H1 (cell line): Measurements from ENCODE around the gene RAB29. TPM values are rescaled to one million over a fixed set of nuclear protein-coding genes. Genes with fewer than 3 reads are reported as not detected.

Experiments
- CTCF ChIA-PET: fragments of 300-600 bp; sonication (Branson Sonifier 250); formaldehyde crosslinking; loops from one replicate; lab custom pipeline; 2021; ENCODE audit not compliant: partially characterized antibody; lab: Charles Lee
- POLR2A ChIA-PET: fragments of 300-600 bp; sonication (Branson Sonifier 250); formaldehyde crosslinking; loops from one replicate; lab custom pipeline; 2021; ENCODE audit warnings: inconsistent platforms; ENCODE audit not compliant: partially characterized antibody; lab: Charles Lee
- DNase-seq, 2 experiments: peaks; one replicate each; pipeline versions ENCODE4 v3.0.0 to v3.0.0-alpha.2; 2010 to 2022; ENCODE audit warnings: low spot score in 2 of 2, low read depth in 1 of 2, mixed read lengths in 1 of 2
- FAIRE-seq: peaks from 2 replicates; lab custom pipeline; 2011; peaks lifted over from hg19 to GRCh38; lab: Jason Lieb, UNC
- H2AFZ ChIP-seq: 2 replicates; pipeline ENCODE4 v1.8.1; 2012; ENCODE audit warnings: low read length, inconsistent platforms
- H2AK5ac ChIP-seq: 2 replicates; pipeline ENCODE4 v1.6.1; 2013; ENCODE audit warnings: low read depth, low read length
- H2BK120ac ChIP-seq: replicated peaks from 2 replicates; pipeline ENCODE3; 2013; ENCODE audit warnings: low read depth, low read length, inconsistent platforms
- H2BK12ac ChIP-seq: 2 replicates; pipeline ENCODE4 v1.6.1; 2013; ENCODE audit warnings: low read depth, low read length
- H2BK15ac ChIP-seq: 2 replicates; pipeline ENCODE4 v1.6.1; 2013; ENCODE audit warnings: low read length
- H2BK20ac ChIP-seq: 2 replicates; pipeline ENCODE4 v1.6.1; 2013; ENCODE audit warnings: low read length
- H2BK5ac ChIP-seq: 2 replicates; pipeline ENCODE4 v1.6.1; 2013; ENCODE audit warnings: low read depth, low read length
- H3K14ac ChIP-seq: 2 replicates; pipeline ENCODE4 v1.6.1; 2013; ENCODE audit warnings: inconsistent platforms; ENCODE audit not compliant: insufficient read length
- H3K18ac ChIP-seq: 2 replicates; pipeline ENCODE4 v1.6.1; 2013; ENCODE audit warnings: low read length; ENCODE audit errors: extremely low read depth
- H3K23ac ChIP-seq: 2 replicates; pipeline ENCODE4 v1.6.1; 2013; ENCODE audit warnings: inconsistent platforms; ENCODE audit not compliant: insufficient read length
- H3K23me2 ChIP-seq: 2 replicates; pipeline ENCODE4 v1.6.1; 2013; ENCODE audit warnings: low read depth, low read length
- H3K27ac ChIP-seq: 2 replicates; pipeline ENCODE4 v1.6.1; 2011; ENCODE audit warnings: low read depth, low read length, inconsistent platforms
- H3K27me3 ChIP-seq, 4 experiments: replicated peaks in 1 of 4; 1 replicate in 1 of 4; 2 replicates in 3 of 4; pipeline versions ENCODE4 v1.6.1 to v1.8.1; 2011 to 2013; ENCODE audit warnings: low read length in 3 of 4, mild to moderate bottlenecking in 3 of 4, inconsistent platforms in 2 of 4, mixed read lengths in 2 of 4, moderate library complexity in 1 of 4; ENCODE audit not compliant: control insufficient read depth in 3 of 4, insufficient read depth in 3 of 4; ENCODE audit errors: extremely low read depth in 1 of 4
- H3K36me3 ChIP-seq, 4 experiments: 2 replicates each; pipeline versions ENCODE4 v1.6.1 to v1.8.1; 2011 to 2013; ENCODE audit warnings: mild to moderate bottlenecking in 4 of 4, low read length in 3 of 4, moderate library complexity in 2 of 4, control low read depth in 1 of 4, inconsistent platforms in 1 of 4; ENCODE audit not compliant: insufficient read depth in 4 of 4, control insufficient read depth in 2 of 4
- H3K4ac ChIP-seq: replicated peaks from 2 replicates; pipeline ENCODE3; 2013; ENCODE audit warnings: low read length, low read depth, mixed read lengths, inconsistent platforms; ENCODE audit not compliant: insufficient read length
- H3K4me1 ChIP-seq, 4 experiments: replicated peaks in 1 of 4; 1 replicate in 1 of 4; 2 replicates in 3 of 4; pipeline versions ENCODE4 v1.6.1 to v1.8.1; 2011 to 2013; ENCODE audit warnings: low read length in 3 of 4, inconsistent platforms in 2 of 4, mixed read lengths in 1 of 4; ENCODE audit not compliant: insufficient read depth in 4 of 4, control insufficient read depth in 3 of 4
- H3K4me2 ChIP-seq, 2 experiments: 2 replicates each; pipeline versions ENCODE4 v1.6.1 to v1.8.1; 2011 to 2013; ENCODE audit warnings: low read depth in 2 of 2, low read length in 2 of 2, control low read depth in 1 of 2, inconsistent platforms in 1 of 2, mild to moderate bottlenecking in 1 of 2; ENCODE audit not compliant: insufficient read depth in 1 of 2
- H3K4me3 ChIP-seq, 4 experiments: fragments of 200-600, 300-600 bp in 1 of 4; sonication (generic), shearing (Covaris generic), sonication (Bioruptor Twin) in 1 of 4; 2 replicates each; pipeline versions ENCODE4 v1.5.1 to v1.8.1; 2011 to 2016; ENCODE audit warnings: low read length in 4 of 4, low read depth in 3 of 4, control low read depth in 2 of 4, inconsistent platforms in 2 of 4, mild to moderate bottlenecking in 2 of 4, mixed read lengths in 1 of 4, moderate library complexity in 1 of 4; ENCODE audit not compliant: insufficient read depth in 2 of 4; ENCODE audit errors: extremely low read depth in 1 of 4
- H3K56ac ChIP-seq: replicated peaks from 2 replicates; pipeline ENCODE3; 2013; ENCODE audit warnings: low read depth, mild to moderate bottlenecking, mixed read lengths, low read length, inconsistent platforms; ENCODE audit not compliant: insufficient read length
- H3K79me1 ChIP-seq: 2 replicates; pipeline ENCODE4 v1.6.1; 2013; ENCODE audit warnings: low read depth, low read length, control low read depth
- H3K79me2 ChIP-seq, 2 experiments: 2 replicates each; pipeline versions ENCODE4 v1.6.1 to v1.8.1; 2012 to 2013; ENCODE audit warnings: low read length in 2 of 2, mild to moderate bottlenecking in 2 of 2, inconsistent platforms in 1 of 2; ENCODE audit not compliant: insufficient read depth in 2 of 2, control insufficient read depth in 1 of 2
- H3K9ac ChIP-seq, 4 experiments: replicated peaks in 1 of 4; 1 replicate in 1 of 4; 2 replicates in 3 of 4; pipeline versions ENCODE4 v1.6.1 to v1.8.1; 2011 to 2013; ENCODE audit warnings: low read depth in 3 of 4, low read length in 3 of 4, control low read depth in 2 of 4, mild to moderate bottlenecking in 2 of 4, moderate library complexity in 2 of 4, inconsistent platforms in 1 of 4; ENCODE audit errors: extremely low read depth in 1 of 4
- H3K9me3 ChIP-seq, 2 experiments: 2 replicates each; pipeline versions ENCODE4 v1.6.1 to v1.8.1; 2012 to 2013; ENCODE audit warnings: mild to moderate bottlenecking in 2 of 2, moderate library complexity in 2 of 2, control low read depth in 1 of 2, inconsistent platforms in 1 of 2, low read depth in 1 of 2, low read length in 1 of 2, mixed read lengths in 1 of 2; ENCODE audit not compliant: insufficient read depth in 2 of 2
- H4K20me1 ChIP-seq, 2 experiments: replicated peaks in 1 of 2; 2 replicates each; pipeline versions ENCODE3 to v1.8.1; 2011 to 2013; ENCODE audit warnings: inconsistent platforms in 2 of 2, low read length in 2 of 2, mild to moderate bottlenecking in 1 of 2; ENCODE audit not compliant: insufficient read depth in 2 of 2, control insufficient read depth in 1 of 2
- H4K5ac ChIP-seq: 2 replicates; pipeline ENCODE4 v1.6.1; 2013; ENCODE audit warnings: low read length, low read depth, mixed read lengths, inconsistent platforms; ENCODE audit not compliant: insufficient read length
- H4K8ac ChIP-seq: 2 replicates; pipeline ENCODE4 v1.8.0; 2013; ENCODE audit warnings: mild to moderate bottlenecking, moderate library complexity, low read length, inconsistent platforms; ENCODE audit not compliant: insufficient read depth; ENCODE audit errors: extremely low read depth
- H4K91ac ChIP-seq: replicated peaks from 2 replicates; pipeline ENCODE3; 2013; ENCODE audit warnings: low read length, mixed read lengths, inconsistent platforms; ENCODE audit not compliant: insufficient read length
- ASH2L ChIP-seq: fragments of 200-600, 300-600 bp; sonication (generic); IDR thresholded peaks from one replicate; pipeline ENCODE4 v1.7.1; 2017; ENCODE audit warnings: low read length
- CREB1 ChIP-seq: IDR thresholded peaks from 2 replicates; pipeline ENCODE4 v1.6.1; 2012; ENCODE audit warnings: inconsistent platforms
- FOSL1 ChIP-seq: IDR thresholded peaks from 2 replicates; pipeline ENCODE4 v1.6.1; 2011; ENCODE audit warnings: mild to moderate bottlenecking, low read depth, low read length, moderate library complexity; ENCODE audit not compliant: insufficient read depth
- GABPA ChIP-seq: IDR thresholded peaks from 2 replicates; pipeline ENCODE4 v1.6.1; 2011; ENCODE audit warnings: mild to moderate bottlenecking, low read length, moderate library complexity, borderline replicate concordance; ENCODE audit not compliant: insufficient read depth
- HDAC2 ChIP-seq, 2 experiments: fragments of 300-600 bp in 1 of 2; sonication (generic) in 1 of 2; IDR thresholded peaks; 2 replicates each; pipeline ENCODE4 v1.6.1; 2011 to 2012; ENCODE audit warnings: low read depth in 2 of 2, low read length in 2 of 2, mild to moderate bottlenecking in 2 of 2, moderate library complexity in 2 of 2, borderline replicate concordance in 1 of 2, inconsistent platforms in 1 of 2
- PHF8 ChIP-seq: fragments of 200-600 bp; sonication (generic); conservative IDR thresholded peaks from 2 replicates; pipeline ENCODE4 v1.7.1; 2012; ENCODE audit warnings: low read depth, mild to moderate bottlenecking, inconsistent platforms, low read length, moderate library complexity
- POU5F1 ChIP-seq: IDR thresholded peaks from 2 replicates; pipeline ENCODE4 v1.6.1; 2011; ENCODE audit warnings: low read depth, mild to moderate bottlenecking, low read length, moderate library complexity
- SIN3A ChIP-seq, 2 experiments: IDR thresholded peaks in 1 of 2; conservative IDR thresholded peaks in 1 of 2; 2 replicates each; pipeline ENCODE4 v1.6.1; 2011 to 2012; ENCODE audit warnings: low read length in 2 of 2, improper control_type of control experiment in 1 of 2, low read depth in 1 of 2, mild to moderate bottlenecking in 1 of 2
- SIRT6 ChIP-seq: IDR thresholded peaks from one replicate; pipeline ENCODE4 v1.7.1; 2012; ENCODE audit warnings: low read length, inconsistent platforms
- YY1 ChIP-seq: IDR thresholded peaks from 2 replicates; pipeline ENCODE4 v1.6.1; 2011; ENCODE audit warnings: low read depth, mild to moderate bottlenecking, low read length
- WGBS, 2 experiments: shearing (Covaris generic) in 1 of 2; methylation state at CpG; one replicate each; pipeline versions ENCODE4 v1.1.6 to v1.1.7; 2013 to 2015; ENCODE audit warnings: low lambda C conversion rate in 2 of 2, mixed read lengths in 2 of 2, inconsistent platforms in 1 of 2, low coverage in 1 of 2, missing lambda C conversion rate in 1 of 2; ENCODE audit not compliant: insufficient replicate concordance in 2 of 2, insufficient coverage in 1 of 2, insufficient read length in 1 of 2; ENCODE audit errors: extremely low coverage in 1 of 2, missing lambda C conversion rate in 1 of 2; 5-methylcytosine and 5-hydroxymethylcytosine counted together
- polyA plus RNA-seq, 7 experiments: library from polyadenylated mRNA; depleted of rRNA in 3 of 7; stranded (reverse) in 5 of 7; unstranded in 2 of 7; fragments of >200 nt in 5 of 7; fragments of 200-250 nt in 2 of 7; gene quantifications; 1 replicate in 5 of 7; 2 replicates in 1 of 7; 4 replicates in 1 of 7; pipeline versions ENCODE4 v1.2.1 to v1.2.3, GENCODE V29; 2011 to 2013; ENCODE audit warnings: missing spikeins in 2 of 7, mixed read lengths in 2 of 7
- total RNA-seq: library from RNA; stranded (reverse); fragmentation: NEBNext Ultra II Directional; extraction: Animal tissue kit (Norgen Biotek cat#: 25700); gene quantifications from 2 replicates; pipeline ENCODE4 v1.2.1, GENCODE V29; 2021
- TF ChIP-seq, protein P1 (sequence below): IDR thresholded peaks from 2 replicates; pipeline ENCODE4 v1.6.1; 2012; ENCODE audit warnings: inconsistent platforms

RAB29 gene
- total and polyA plus RNA-seq, 2 of the 8 experiments (the other 6 are each of a cell fraction or from before 2014, with no cell fraction given): 10.1 to 17.3 TPM

DNA sequence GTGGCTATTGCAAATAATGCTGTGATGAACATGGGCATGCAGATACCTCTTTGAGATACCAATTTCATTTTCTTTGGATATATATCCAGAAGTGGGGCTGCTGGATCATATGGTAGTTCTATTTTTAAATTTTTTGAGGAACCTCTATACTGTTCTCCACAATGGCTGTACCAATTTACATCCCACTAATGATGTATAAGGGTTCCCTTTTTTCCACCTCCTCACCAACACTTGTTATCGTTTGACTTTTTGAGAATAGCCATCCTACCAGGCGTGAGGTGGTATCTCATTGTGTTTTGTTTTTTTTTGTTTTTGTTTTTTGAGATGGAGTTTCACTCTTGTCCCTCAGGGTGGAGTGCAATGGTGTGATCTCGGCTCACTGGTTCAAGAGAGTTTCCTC, 18.7 kb downstream of the RAB29 start:
- no peak for DNase-seq
- no peak for TF ChIP-seq SIN3A (conservative IDR thresholded peaks at IDR 0.05 in 1 of 2, IDR thresholded peaks at IDR 0.05 in 1 of 2; ENCODE audit: low read depth in 1 of 2, low read length in 2 of 2)
- no peak for TF ChIP-seq HDAC2 (IDR thresholded peaks at IDR 0.05; ENCODE audit: borderline replicate concordance in 1 of 2, low read depth in 2 of 2, low read length in 2 of 2)
- TF ChIP-seq SIRT6: no peak
- no peak for TF ChIP-seq POU5F1
- TF ChIP-seq CREB1: no peak
- no peak for TF ChIP-seq PHF8
- no peak for TF ChIP-seq YY1
- no peak for TF ChIP-seq ASH2L
- no peak for TF ChIP-seq GABPA
- TF ChIP-seq FOSL1: no peak
- TF ChIP-seq, protein P1, sequence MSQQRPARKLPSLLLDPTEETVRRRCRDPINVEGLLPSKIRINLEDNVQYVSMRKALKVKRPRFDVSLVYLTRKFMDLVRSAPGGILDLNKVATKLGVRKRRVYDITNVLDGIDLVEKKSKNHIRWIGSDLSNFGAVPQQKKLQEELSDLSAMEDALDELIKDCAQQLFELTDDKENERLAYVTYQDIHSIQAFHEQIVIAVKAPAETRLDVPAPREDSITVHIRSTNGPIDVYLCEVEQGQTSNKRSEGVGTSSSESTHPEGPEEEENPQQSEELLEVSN: no peak
- WGBS, 2 experiments: 90% methylated on average over 3 of the region's 3 CpGs; no CpG with 5 or more reads in 1 of the 2 experiments

More for the DNA sequence above, 18.7 kb downstream of the RAB29 start:
- Histone ChIP-seq H3K79me2 (no peaks in the 10 kb centered on the region), H3K4me1 (no peaks in the 10 kb centered on the region), H2BK120ac (no peak overlapping the region), H3K27me3 (no peaks in the 10 kb centered on the region), H2BK20ac (no peak overlapping the region), H3K79me1 (no peaks in the 10 kb centered on the region), H3K9me3 (no peaks in the 10 kb centered on the region), H2BK12ac (no peak overlapping the region), H3K4me2 (no peak overlapping the region), H4K20me1 (no peaks in the 10 kb centered on the region), H3K4me3 (no peak overlapping the region), H3K14ac (no peak overlapping the region), H3K23ac (no peak overlapping the region), H4K5ac (no peak overlapping the region), H2AK5ac (no peak overlapping the region), H4K91ac (no peak overlapping the region), H2AFZ (no peak overlapping the region), H2BK15ac (no peak overlapping the region), H3K27ac (no peak overlapping the region), H2BK5ac (no peak overlapping the region), H3K18ac (no peak overlapping the region), H3K56ac (no peak overlapping the region), H4K8ac (no peak overlapping the region), H3K4ac (no peak overlapping the region), H3K23me2 (no peaks in the 10 kb centered on the region; the same call in 1 of the 2 replicates), H3K36me3 (no peaks in the 10 kb centered on the region), H3K9ac (no peak overlapping the region)
- no peak for FAIRE-seq
- CTCF ChIA-PET: interaction anchor here (0.7 to 1.3 kb wide), 3 partner anchors 30 to 162 kb away, joined by 3 to 4 read pairs (median 3); no protein-coding TSS in a partner anchor
- POLR2A ChIA-PET: no interaction called here
